ENCODE results near the gene VKORC1. TPM values are rescaled to one million over a fixed set of nuclear protein-coding genes. Genes with fewer than 3 reads are reported as not detected.
"Not testable (repeated sequence)": the region's sequence is repeated elsewhere in the genome, so short reads cannot be mapped to it uniquely, and the experiment has no call there.

VKORC1 gene
- total RNA-seq, 1 experiment from 2014 or later = 86.8 TPM

DNA sequence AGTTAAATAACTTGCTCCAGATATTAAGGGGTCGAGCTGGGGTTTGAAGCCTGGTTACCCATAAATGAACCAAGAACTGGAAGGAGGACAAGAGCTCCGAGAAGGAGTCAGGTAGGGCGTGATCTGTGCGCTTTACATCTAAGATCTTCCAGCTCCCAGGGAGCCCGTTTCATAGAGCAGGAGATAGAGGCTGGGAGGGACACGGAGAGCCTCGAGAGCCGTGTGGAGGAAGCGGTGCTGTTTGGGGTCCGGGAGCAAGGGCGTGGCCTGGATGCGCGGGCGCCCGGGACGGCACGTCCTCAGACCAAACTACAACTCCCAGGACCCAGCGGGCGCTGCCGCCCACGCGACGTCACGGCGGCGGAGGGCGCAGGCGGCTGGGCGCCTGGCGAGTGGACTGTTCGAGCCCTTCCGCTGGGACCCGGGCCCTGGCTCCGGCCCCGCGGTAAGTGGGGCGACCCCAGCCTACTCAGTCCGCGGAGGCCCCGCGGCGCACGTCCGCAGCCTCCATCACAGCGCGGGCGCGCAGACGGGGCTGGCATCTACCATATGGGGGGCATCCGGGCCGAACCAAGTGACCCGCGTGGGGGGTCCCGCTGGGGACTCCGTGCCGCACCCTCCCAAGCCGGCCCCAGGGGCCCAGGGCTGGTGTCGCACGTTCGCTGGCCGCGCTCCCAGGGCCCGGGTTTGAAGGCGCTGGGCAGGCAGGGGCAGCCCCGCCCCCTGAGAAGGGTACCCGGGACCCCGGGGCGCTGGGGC is 13.6 kb upstream of the VKORC1 start, which contains the start of gene BCKDK:
BCKDK (plus strand) TSS at position 352 of the 759 bp plus-strand sequence. CDS start 838 bp downstream, outside the sequence.
- Mint-ChIP-seq H3K9me3 (ENCODE audit: low read depth, unreplicated experiment) (no peaks in the 10 kb centered on the region), H3K27me3 (ENCODE audit: unreplicated experiment) (no peaks in the 10 kb centered on the region), H3K4me3 (ENCODE audit: low read depth, unreplicated experiment) (peak within 1 kb of the TSS; percentile 64), H3K27ac (ENCODE audit: unreplicated experiment) (peak within 1 kb of the TSS; percentile 74), H3K36me3 (ENCODE audit: insufficient read depth, unreplicated experiment) (peaks cover 41% of the 10 kb centered on the region), H3K4me1 (ENCODE audit: low read depth, unreplicated experiment) (peaks cover 31% of the 10 kb centered on the region)
- TF ChIP-seq, protein P1, sequence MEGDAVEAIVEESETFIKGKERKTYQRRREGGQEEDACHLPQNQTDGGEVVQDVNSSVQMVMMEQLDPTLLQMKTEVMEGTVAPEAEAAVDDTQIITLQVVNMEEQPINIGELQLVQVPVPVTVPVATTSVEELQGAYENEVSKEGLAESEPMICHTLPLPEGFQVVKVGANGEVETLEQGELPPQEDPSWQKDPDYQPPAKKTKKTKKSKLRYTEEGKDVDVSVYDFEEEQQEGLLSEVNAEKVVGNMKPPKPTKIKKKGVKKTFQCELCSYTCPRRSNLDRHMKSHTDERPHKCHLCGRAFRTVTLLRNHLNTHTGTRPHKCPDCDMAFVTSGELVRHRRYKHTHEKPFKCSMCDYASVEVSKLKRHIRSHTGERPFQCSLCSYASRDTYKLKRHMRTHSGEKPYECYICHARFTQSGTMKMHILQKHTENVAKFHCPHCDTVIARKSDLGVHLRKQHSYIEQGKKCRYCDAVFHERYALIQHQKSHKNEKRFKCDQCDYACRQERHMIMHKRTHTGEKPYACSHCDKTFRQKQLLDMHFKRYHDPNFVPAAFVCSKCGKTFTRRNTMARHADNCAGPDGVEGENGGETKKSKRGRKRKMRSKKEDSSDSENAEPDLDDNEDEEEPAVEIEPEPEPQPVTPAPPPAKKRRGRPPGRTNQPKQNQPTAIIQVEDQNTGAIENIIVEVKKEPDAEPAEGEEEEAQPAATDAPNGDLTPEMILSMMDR (IDR thresholded peaks at IDR 0.05; ENCODE audit: unreplicated experiment) = no peak
- DNase-seq = peak; percentile 76
- intact Hi-C loops (cut with micrococcal nuclease; ENCODE audit: unreplicated experiment) = loop anchor here (5.0 kb wide), 1 partner anchor 39 kb away; no protein-coding TSS in a partner anchor
- CTCF ChIA-PET = no interaction called here
- BruUV-seq (replicated peaks) = no TSS peak

DNA sequence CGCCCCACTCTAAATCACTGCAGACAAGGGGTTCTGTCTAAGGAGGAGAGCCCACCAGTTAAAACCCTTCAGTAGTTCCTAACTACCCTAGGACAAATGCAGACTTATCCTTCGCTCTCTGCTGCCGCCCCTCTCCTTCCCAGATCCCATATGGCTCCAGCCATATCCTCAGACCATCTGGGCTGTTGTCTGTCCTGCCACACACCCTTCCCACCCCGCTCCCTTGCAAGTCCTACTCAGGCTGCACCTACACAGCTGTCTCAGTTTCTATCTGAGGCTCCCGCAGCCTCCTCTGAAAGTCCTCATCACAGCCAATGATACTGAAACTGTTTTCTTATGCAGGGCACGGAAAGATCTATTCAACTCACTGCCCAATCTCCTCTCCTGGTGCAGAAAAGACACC is 12.9 kb upstream of the VKORC1 start:
- H3K27ac Mint-ChIP-seq (ENCODE audit: unreplicated experiment) = no peak overlapping the region
- peaks cover 27% of the 10 kb centered on the region for H3K4me1 Mint-ChIP-seq (ENCODE audit: low read depth, unreplicated experiment)
- TF ChIP-seq, protein P1 (IDR thresholded peaks at IDR 0.05; ENCODE audit: unreplicated experiment) = no peak
- no peak for DNase-seq
- CTCF ChIA-PET = no interaction called here
- no peaks in the 10 kb centered on the region for H3K27me3 Mint-ChIP-seq (ENCODE audit: unreplicated experiment)
- H3K36me3 Mint-ChIP-seq (ENCODE audit: insufficient read depth, unreplicated experiment) = peaks cover 35% of the 10 kb centered on the region
- BruUV-seq (replicated peaks) = no TSS peak
- H3K4me3 Mint-ChIP-seq (ENCODE audit: low read depth, unreplicated experiment) = peak overlapping the region; percentile 64
- intact Hi-C loops (cut with micrococcal nuclease; ENCODE audit: unreplicated experiment) = loop anchor here (5.0 kb wide), 1 partner anchor 40 kb away; no protein-coding TSS in a partner anchor
- H3K9me3 Mint-ChIP-seq (ENCODE audit: low read depth, unreplicated experiment) = no peaks in the 10 kb centered on the region

DNA sequence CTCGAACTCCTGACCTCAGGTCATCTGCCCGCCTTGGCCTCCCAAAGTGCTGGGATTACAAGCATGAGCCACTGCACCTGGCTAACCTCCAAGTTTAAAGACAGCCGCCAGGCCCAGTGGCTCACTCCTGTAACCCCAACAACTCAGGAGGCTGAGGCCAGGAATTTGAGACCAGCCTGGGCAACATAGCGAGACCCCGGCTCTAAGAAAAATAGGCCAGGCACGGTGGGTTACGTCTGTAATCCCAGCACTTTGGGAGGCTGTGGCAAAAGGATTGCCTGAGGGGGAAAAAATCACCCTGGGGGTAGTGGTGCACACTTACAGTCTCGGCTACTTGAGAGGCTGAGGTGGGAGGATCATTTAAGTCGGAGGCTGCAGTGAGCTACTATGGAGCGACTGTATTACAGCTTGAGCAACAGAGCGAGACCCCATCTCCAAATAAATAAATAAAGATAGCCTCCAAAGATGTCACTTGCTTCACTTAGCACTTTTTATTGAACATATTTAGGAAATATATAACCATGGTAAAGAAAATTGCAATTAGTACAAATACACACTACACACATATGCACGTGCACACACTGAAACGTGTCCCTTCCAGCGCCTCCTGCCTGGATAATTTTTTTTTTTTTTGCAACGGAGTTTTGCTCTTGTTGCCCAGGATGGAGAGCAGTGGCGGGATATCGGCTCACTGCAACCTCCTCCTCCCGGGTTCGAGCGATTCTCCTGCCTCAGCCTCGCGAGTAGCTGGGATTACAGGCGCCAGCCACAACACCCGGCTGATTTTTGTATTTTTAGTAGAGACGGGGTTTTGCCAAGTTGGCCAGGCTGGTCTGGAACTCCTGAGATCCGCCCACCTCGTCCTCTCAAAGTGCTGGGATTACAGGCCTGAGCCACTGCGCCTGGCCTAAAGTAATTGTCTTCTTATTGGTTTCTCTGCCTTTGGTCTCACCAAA is 12.2 kb upstream of the VKORC1 start:
- TF ChIP-seq, protein P1 (IDR thresholded peaks at IDR 0.05; ENCODE audit: unreplicated experiment) = no peak
- no peak for DNase-seq
- CTCF ChIA-PET = interaction anchor here (0.7 kb wide), 1 partner anchor 16 kb away, joined by 3 read pairs; no protein-coding TSS in a partner anchor
- BruUV-seq (replicated peaks) = no TSS peak
- H3K27me3 Mint-ChIP-seq (ENCODE audit: unreplicated experiment) = no peaks in the 10 kb centered on the region
- intact Hi-C loops (cut with micrococcal nuclease; ENCODE audit: unreplicated experiment) = loop anchor here (5.0 kb wide), 1 partner anchor 41 kb away; no protein-coding TSS in a partner anchor
- H3K27ac Mint-ChIP-seq (ENCODE audit: unreplicated experiment) = no peak overlapping the region
- H3K4me3 Mint-ChIP-seq (ENCODE audit: low read depth, unreplicated experiment) = peak overlapping the region; percentile 64
- peaks cover 23% of the 10 kb centered on the region for H3K4me1 Mint-ChIP-seq (ENCODE audit: low read depth, unreplicated experiment)
- peaks cover 30% of the 10 kb centered on the region for H3K36me3 Mint-ChIP-seq (ENCODE audit: insufficient read depth, unreplicated experiment)
- no peaks in the 10 kb centered on the region for H3K9me3 Mint-ChIP-seq (ENCODE audit: low read depth, unreplicated experiment)

DNA sequence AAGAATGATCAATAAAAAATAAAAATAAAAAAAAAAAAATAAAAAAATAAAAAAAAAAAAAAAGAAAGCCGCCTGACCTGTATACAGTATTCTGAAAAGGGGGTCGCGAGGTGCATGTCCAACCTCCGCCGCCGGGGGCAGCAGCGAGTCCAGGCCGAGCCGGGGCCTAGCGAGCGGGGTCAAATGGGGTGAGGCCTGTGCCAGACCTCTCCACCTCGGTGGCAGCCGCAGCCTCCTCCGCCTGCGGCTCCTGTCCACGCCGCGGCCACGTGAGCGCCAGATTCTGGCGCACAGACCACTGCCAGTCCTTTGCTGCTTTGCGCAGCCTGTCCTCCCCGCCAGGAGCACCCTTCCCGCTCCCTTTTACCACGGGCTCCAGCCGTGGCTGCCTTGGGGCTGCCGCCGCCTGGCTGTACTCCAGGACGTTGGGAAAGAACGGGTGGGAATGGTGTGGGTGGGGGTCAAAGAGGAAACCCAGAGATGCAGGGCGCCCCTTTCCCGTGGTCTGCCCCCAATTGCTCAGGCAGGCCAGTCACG is 11.1 kb upstream of the VKORC1 start:
- CTCF ChIA-PET = no interaction called here
- H3K4me3 Mint-ChIP-seq (ENCODE audit: low read depth, unreplicated experiment) = peak overlapping the region; percentile 34
- no TSS peak for BruUV-seq (replicated peaks)

DNA sequence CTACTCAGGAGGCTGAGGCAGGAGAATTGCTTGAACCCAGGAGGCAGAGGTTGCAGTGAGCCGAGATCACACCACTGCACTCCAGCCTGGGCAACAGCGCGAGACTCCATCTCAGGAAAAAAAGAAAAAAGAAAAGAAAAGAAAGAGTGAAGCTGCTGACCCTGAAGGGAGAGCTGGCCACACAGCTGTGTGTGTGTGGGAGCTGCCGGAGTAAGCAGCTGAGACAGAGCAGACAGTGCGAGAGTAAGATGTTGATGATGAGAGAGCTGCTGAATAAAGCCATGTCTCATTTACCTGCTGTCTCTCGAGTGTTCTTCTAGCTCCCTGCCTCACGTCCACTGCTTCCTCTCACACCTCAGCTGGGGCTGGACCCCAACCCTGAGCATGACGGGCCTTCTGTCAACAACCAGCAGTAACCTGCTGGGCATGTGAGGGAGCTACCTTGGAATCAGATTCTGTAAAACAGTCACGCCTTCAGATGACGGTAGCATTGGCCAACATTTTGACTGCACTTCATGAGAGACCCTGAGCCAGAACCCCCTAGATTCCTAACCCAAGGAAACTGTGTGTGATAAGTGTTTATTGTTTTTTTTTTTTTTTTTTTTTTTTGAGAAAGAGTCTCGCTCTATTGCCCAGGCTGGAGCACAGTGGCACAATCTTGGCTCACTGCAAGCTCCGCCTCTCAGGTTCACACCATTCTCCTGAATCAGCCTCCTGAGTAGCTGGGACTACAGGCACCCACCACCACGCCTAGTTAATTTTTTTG is 6.5 kb upstream of the VKORC1 start:
- H3K27me3 Mint-ChIP-seq (ENCODE audit: unreplicated experiment); H3K36me3 Mint-ChIP-seq (ENCODE audit: insufficient read depth, unreplicated experiment); DNase-seq; H3K4me1 Mint-ChIP-seq (ENCODE audit: low read depth, unreplicated experiment); BruUV-seq (replicated peaks); intact Hi-C loops (cut with micrococcal nuclease; ENCODE audit: unreplicated experiment); H3K9me3 Mint-ChIP-seq (ENCODE audit: low read depth, unreplicated experiment); H3K27ac Mint-ChIP-seq (ENCODE audit: unreplicated experiment); H3K4me3 Mint-ChIP-seq (ENCODE audit: low read depth, unreplicated experiment): not testable (repeated sequence)
- CTCF ChIA-PET = interaction anchor here (0.7 to 2.1 kb wide), 4 partner anchors 9 to 16 kb away, joined by 3 to 15 read pairs (median 6); partner anchors contain the start of gene KAT8

More for the DNA sequence above, 11.1 kb upstream of the VKORC1 start:
- H3K27me3 Mint-ChIP-seq (ENCODE audit: unreplicated experiment) = no peaks in the 10 kb centered on the region
- peaks cover 30% of the 10 kb centered on the region for H3K36me3 Mint-ChIP-seq (ENCODE audit: insufficient read depth, unreplicated experiment)
- H3K4me1 Mint-ChIP-seq (ENCODE audit: low read depth, unreplicated experiment) = peaks cover 23% of the 10 kb centered on the region
- no peak overlapping the region for H3K27ac Mint-ChIP-seq (ENCODE audit: unreplicated experiment)
- intact Hi-C loops (cut with micrococcal nuclease; ENCODE audit: unreplicated experiment) = loop anchor here (5.0 kb wide), 1 partner anchor 42 kb away; no protein-coding TSS in a partner anchor
- H3K9me3 Mint-ChIP-seq (ENCODE audit: low read depth, unreplicated experiment) = no peaks in the 10 kb centered on the region
- peak; percentile 89 for DNase-seq
- TF ChIP-seq, protein P1 (IDR thresholded peaks at IDR 0.05; ENCODE audit: unreplicated experiment) = peak; percentile 92
